Measurements from ENCODE around the gene EVI5L. TPM values are rescaled to one million over a fixed set of nuclear protein-coding genes. Genes with fewer than 3 reads are reported as not detected.

EVI5L gene
- total RNA-seq, 4 donors from 2014 or later, result 8.3 to 15.5 (median 11.9) TPM

- peak overlapping the region in 2 of 4 donors; percentile 82 to 99 for H3K4me3 ChIP-seq
- H3K36me3 ChIP-seq, result peaks cover 4 to 37% (median 14%) of the 10 kb centered on the region in 3 donors
- 66 to 74% methylated on average over 6 to 7 of the region's 10 CpGs for WGBS, 2 donors
- TF ChIP-seq POLR2A (IDR thresholded peaks at IDR 0.05), result no peak
- no peak for TF ChIP-seq CTCF (IDR thresholded peaks at IDR 0.05)
- DNase-seq, result no peak
- peaks cover 0 to 4% (median 0%) of the 10 kb centered on the region in 4 donors for H3K27me3 ChIP-seq
- H3K27ac ChIP-seq, result no peak overlapping the region
- intact Hi-C loops (cut with DNase I), result loop anchor here (10.0 kb wide), 1 partner anchor 50 kb away; no protein-coding TSS in a partner anchor
- H3K9me3 ChIP-seq, result no peaks in the 10 kb centered on the region
- peaks cover 28 to 83% (median 55%) of the 10 kb centered on the region in 3 donors for H3K4me1 ChIP-seq
Measured at GRCh38 chr19:7905268-7905667, 75.2 kb downstream of the EVI5L start.

GRCh38 chr19:7905859-7906258 is 75.8 kb downstream of the EVI5L start:
- TF ChIP-seq POLR2A (IDR thresholded peaks at IDR 0.05) (no peak), CTCF (IDR thresholded peaks at IDR 0.05) (no peak)
- Histone ChIP-seq H3K4me1 (peaks cover 28 to 77% (median 50%) of the 10 kb centered on the region in 3 donors), H3K36me3 (peaks cover 10 to 43% (median 20%) of the 10 kb centered on the region in 3 donors), H3K27ac (no peak overlapping the region), H3K9me3 (no peaks in the 10 kb centered on the region), H3K27me3 (no peaks in the 10 kb centered on the region), H3K4me3 (no peak overlapping the region)
- intact Hi-C loops (cut with DNase I), result loop anchor here (10.0 kb wide), 1 partner anchor 51 kb away; no protein-coding TSS in a partner anchor
- WGBS, 2 donors, result 86 to 91% methylated on average over 6 to 9 of the region's 10 CpGs
- no peak for DNase-seq

GRCh38 chr19:7907122-7907521 is 77.1 kb downstream of the EVI5L start:
- WGBS, 2 donors, result 51 to 60% methylated on average over 19 of the region's 19 CpGs
- no peak overlapping the region for H3K4me3 ChIP-seq
- peaks cover 22 to 64% (median 44%) of the 10 kb centered on the region in 3 donors for H3K4me1 ChIP-seq
- peaks cover 21 to 56% (median 32%) of the 10 kb centered on the region in 3 donors for H3K36me3 ChIP-seq
- H3K27ac ChIP-seq, result no peak overlapping the region
- no peak for DNase-seq
- intact Hi-C loops (cut with DNase I), result loop anchor here (10.0 kb wide), 1 partner anchor 52 kb away; no protein-coding TSS in a partner anchor
- H3K9me3 ChIP-seq, result no peaks in the 10 kb centered on the region
- H3K27me3 ChIP-seq, result no peaks in the 10 kb centered on the region
- no peak for TF ChIP-seq CTCF (IDR thresholded peaks at IDR 0.05)
- no peak for TF ChIP-seq POLR2A (IDR thresholded peaks at IDR 0.05)

- no peaks in the 10 kb centered on the region for H3K27me3 ChIP-seq
- DNase-seq, result no peak
- peaks cover 25 to 60% (median 36%) of the 10 kb centered on the region in 3 donors for H3K36me3 ChIP-seq
- H3K4me1 ChIP-seq, result peaks cover 19 to 60% (median 40%) of the 10 kb centered on the region in 3 donors
- TF ChIP-seq POLR2A (IDR thresholded peaks at IDR 0.05), result no peak
- 76 to 100% methylated on average over 2 of the region's 11 CpGs for WGBS, 2 donors
- no peaks in the 10 kb centered on the region for H3K9me3 ChIP-seq
- H3K27ac ChIP-seq, result no peak overlapping the region
- intact Hi-C loops (cut with DNase I), result loop anchor here (10.0 kb wide), 1 partner anchor 53 kb away; no protein-coding TSS in a partner anchor
- no peak overlapping the region for H3K4me3 ChIP-seq
Measured at GRCh38 chr19:7907544-7907943, 77.5 kb downstream of the EVI5L start.

GRCh38 chr19:7908078-7908699 is 78.2 kb downstream of the EVI5L start:
- intact Hi-C loops (cut with DNase I), result loop anchor here (10.0 kb wide), 1 partner anchor 53 kb away; no protein-coding TSS in a partner anchor
- no peak for TF ChIP-seq CTCF (IDR thresholded peaks at IDR 0.05)
- no peak for TF ChIP-seq POLR2A (IDR thresholded peaks at IDR 0.05)
- DNase-seq, result no peak
- no peak overlapping the region for H3K27ac ChIP-seq
- H3K27me3 ChIP-seq, result peaks cover 0 to 2% (median 0%) of the 10 kb centered on the region in 4 donors
- H3K4me3 ChIP-seq, result no peak overlapping the region
- H3K36me3 ChIP-seq, result peaks cover 30 to 67% (median 40%) of the 10 kb centered on the region in 3 donors
- H3K9me3 ChIP-seq, result no peaks in the 10 kb centered on the region
- 76 to 82% methylated on average over 10 to 11 of the region's 14 CpGs for WGBS, 2 donors
- peaks cover 12 to 54% (median 34%) of the 10 kb centered on the region in 3 donors for H3K4me1 ChIP-seq
